ENCODE data around the gene IL13RA1. TPM values are rescaled to one million over a fixed set of nuclear protein-coding genes. Genes with fewer than 3 reads are reported as not detected.

Gene IL13RA1
- total and polyA plus RNA-seq, 10 of the 15 experiments (the other 5 are each of a cell fraction or from before 2014, with no cell fraction given), result 2.3 to 14.2 (median 8.4) TPM

GRCh38 chrX:118764122-118764521 is 36.7 kb downstream of the IL13RA1 start:
- POLR2A ChIA-PET, result no interaction called here
- Histone ChIP-seq H3K9me3 (replicated peaks; ENCODE audit: control insufficient read depth, insufficient read depth, low read length) (no peaks in the 10 kb centered on the region), H3K36me3 (ENCODE audit: control insufficient read depth in 2 of 2, insufficient read depth in 2 of 2, low read length in 1 of 2) (no peaks in the 10 kb centered on the region), H2AFZ (ENCODE audit: control insufficient read depth, low read depth, low read length) (no peak overlapping the region), H3K4me1 (ENCODE audit: control insufficient read depth, insufficient read depth, low read length) (no peaks in the 10 kb centered on the region), H3K9ac (ENCODE audit: control insufficient read depth, insufficient read depth, low read length) (no peak overlapping the region), H3K4me2 (ENCODE audit: control insufficient read depth, insufficient read depth) (no peak overlapping the region), H4K20me1 (ENCODE audit: control insufficient read depth, insufficient read depth) (no peaks in the 10 kb centered on the region), H3K4me3 (no peak overlapping the region), H3K79me2 (ENCODE audit: control insufficient read depth, insufficient read depth, low read length) (no peaks in the 10 kb centered on the region), H3K27ac (ENCODE audit: control insufficient read depth, insufficient read depth) (no peak overlapping the region), H3K27me3 (replicated peaks in 1 of 2; ENCODE audit: control insufficient read depth in 2 of 2, insufficient read depth in 2 of 2, low read length in 1 of 2) (no peaks in the 10 kb centered on the region)
- ATAC-seq (no peak), FAIRE-seq (no peak), DNase-seq (ENCODE audit: low read depth, low spot score) (no peak)
- SMC1A ChIA-PET (ENCODE audit: uncharacterized antibody, unreplicated experiment), result no interaction called here
- TF ChIP-seq BCL11A (IDR thresholded peaks at IDR 0.05; ENCODE audit: low read depth, low read length), result no peak
- no peak for TF ChIP-seq KAT2A (conservative IDR thresholded peaks at IDR 0.05; ENCODE audit: control insufficient read depth, low read depth, low read length)
- TF ChIP-seq, protein P1, sequence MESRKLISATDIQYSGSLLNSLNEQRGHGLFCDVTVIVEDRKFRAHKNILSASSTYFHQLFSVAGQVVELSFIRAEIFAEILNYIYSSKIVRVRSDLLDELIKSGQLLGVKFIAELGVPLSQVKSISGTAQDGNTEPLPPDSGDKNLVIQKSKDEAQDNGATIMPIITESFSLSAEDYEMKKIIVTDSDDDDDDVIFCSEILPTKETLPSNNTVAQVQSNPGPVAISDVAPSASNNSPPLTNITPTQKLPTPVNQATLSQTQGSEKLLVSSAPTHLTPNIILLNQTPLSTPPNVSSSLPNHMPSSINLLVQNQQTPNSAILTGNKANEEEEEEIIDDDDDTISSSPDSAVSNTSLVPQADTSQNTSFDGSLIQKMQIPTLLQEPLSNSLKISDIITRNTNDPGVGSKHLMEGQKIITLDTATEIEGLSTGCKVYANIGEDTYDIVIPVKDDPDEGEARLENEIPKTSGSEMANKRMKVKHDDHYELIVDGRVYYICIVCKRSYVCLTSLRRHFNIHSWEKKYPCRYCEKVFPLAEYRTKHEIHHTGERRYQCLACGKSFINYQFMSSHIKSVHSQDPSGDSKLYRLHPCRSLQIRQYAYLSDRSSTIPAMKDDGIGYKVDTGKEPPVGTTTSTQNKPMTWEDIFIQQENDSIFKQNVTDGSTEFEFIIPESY (IDR thresholded peaks at IDR 0.05), result no peak
- TF ChIP-seq CBX3 (IDR thresholded peaks at IDR 0.05; ENCODE audit: borderline replicate concordance, low read depth), result no peak
- no peak for TF ChIP-seq PAX5 (IDR thresholded peaks at IDR 0.05; ENCODE audit: borderline replicate concordance, low read depth, low read length)
- no peak for TF ChIP-seq GABPA (IDR thresholded peaks at IDR 0.05; ENCODE audit: low read depth)
- CTCF ChIA-PET, result interaction anchor here (0.6 to 1.4 kb wide), 2 partner anchors 162 to 225 kb away, joined by 3 read pairs; no protein-coding TSS in a partner anchor
- RAD21 ChIA-PET (ENCODE audit: unreplicated experiment), result interaction anchor here (0.8 kb wide), 1 partner anchor 70 kb away, joined by 3 read pairs; no protein-coding TSS in a partner anchor
- in situ Hi-C loops (cut with MboI) (no loop called here), intact Hi-C loops (cut with micrococcal nuclease; ENCODE audit: unreplicated experiment) (no loop called here)
- 35% methylated on average over 4 of the region's 4 CpGs for WGBS (ENCODE audit: insufficient coverage, insufficient replicate concordance, low lambda C conversion rate, missing lambda C conversion rate)
- no TSS peak for BruUV-seq (replicated peaks)
